ENCODE data around the gene RGL1. TPM values are rescaled to one million over a fixed set of nuclear protein-coding genes. Genes with fewer than 3 reads are reported as not detected.

Gene RGL1
- total RNA-seq, 1 donor from 2014 or later, result 0.26 TPM

- no peak for FAIRE-seq
- no peaks in the 10 kb centered on the region for H3K36me3 ChIP-seq (ENCODE audit: control insufficient read depth, insufficient read depth, low read length)
- no peak for TF ChIP-seq CTCF (IDR thresholded peaks at IDR 0.05; ENCODE audit: insufficient read depth, low read length, severe bottlenecking)
Observed at GRCh38 chr1:183871142-183871541, 66.2 kb downstream of the RGL1 start.

GRCh38 chr1:183871601-183872000 is 66.7 kb downstream of the RGL1 start:
- no peak overlapping the region for H3K4me3 ChIP-seq (ENCODE audit: low read depth, low read length)
- FAIRE-seq, result no peak
- no peaks in the 10 kb centered on the region for H3K36me3 ChIP-seq (ENCODE audit: control insufficient read depth, insufficient read depth, low read length)
- DNase-seq (ENCODE audit: low read depth), result no peak
- no peak for TF ChIP-seq CTCF (IDR thresholded peaks at IDR 0.05; ENCODE audit: insufficient read depth, low read length, severe bottlenecking)
- H3K27me3 ChIP-seq (ENCODE audit: control insufficient read depth, insufficient read depth, low read length), result no peaks in the 10 kb centered on the region

More at GRCh38 chr1:183871142-183871541, 66.2 kb downstream of the RGL1 start:
- Histone ChIP-seq H3K4me3 (ENCODE audit: low read depth, low read length) (no peak overlapping the region), H3K27me3 (ENCODE audit: control insufficient read depth, insufficient read depth, low read length) (no peaks in the 10 kb centered on the region)
- DNase-seq (ENCODE audit: low read depth), result peak; percentile 84

- no peak overlapping the region for H3K4me3 ChIP-seq (ENCODE audit: low read depth, low read length)
- FAIRE-seq (no peak), DNase-seq (ENCODE audit: low read depth) (no peak)
- H3K27me3 ChIP-seq (ENCODE audit: control insufficient read depth, insufficient read depth, low read length), result no peaks in the 10 kb centered on the region
- no peaks in the 10 kb centered on the region for H3K36me3 ChIP-seq (ENCODE audit: control insufficient read depth, insufficient read depth, low read length)
- no peak for TF ChIP-seq CTCF (IDR thresholded peaks at IDR 0.05; ENCODE audit: insufficient read depth, low read length, severe bottlenecking)
Observed at GRCh38 chr1:183872403-183872802, 67.5 kb downstream of the RGL1 start.

- TF ChIP-seq CTCF (IDR thresholded peaks at IDR 0.05; ENCODE audit: insufficient read depth, low read length, severe bottlenecking), result no peak
- Histone ChIP-seq H3K27me3 (ENCODE audit: control insufficient read depth, insufficient read depth, low read length) (no peaks in the 10 kb centered on the region), H3K4me3 (ENCODE audit: low read depth, low read length) (no peak overlapping the region), H3K36me3 (ENCODE audit: control insufficient read depth, insufficient read depth, low read length) (no peaks in the 10 kb centered on the region)
- DNase-seq (ENCODE audit: low read depth) (no peak), FAIRE-seq (no peak)
Observed at GRCh38 chr1:183873642-183874041, 68.7 kb downstream of the RGL1 start.

- TF ChIP-seq CTCF (IDR thresholded peaks at IDR 0.05; ENCODE audit: insufficient read depth, low read length, severe bottlenecking), result no peak
- DNase-seq (ENCODE audit: low read depth) (no peak), FAIRE-seq (no peak)
- Histone ChIP-seq H3K36me3 (ENCODE audit: control insufficient read depth, insufficient read depth, low read length) (no peaks in the 10 kb centered on the region), H3K4me3 (ENCODE audit: low read depth, low read length) (no peak overlapping the region), H3K27me3 (ENCODE audit: control insufficient read depth, insufficient read depth, low read length) (no peaks in the 10 kb centered on the region)
Observed at GRCh38 chr1:183876309-183876708, 71.4 kb downstream of the RGL1 start.

- DNase-seq (ENCODE audit: low read depth), result no peak
- H3K4me3 ChIP-seq (ENCODE audit: low read depth, low read length), result no peak overlapping the region
- FAIRE-seq, result no peak
- TF ChIP-seq CTCF (IDR thresholded peaks at IDR 0.05; ENCODE audit: insufficient read depth, low read length, severe bottlenecking), result no peak
- no peaks in the 10 kb centered on the region for H3K36me3 ChIP-seq (ENCODE audit: control insufficient read depth, insufficient read depth, low read length)
- H3K27me3 ChIP-seq (ENCODE audit: control insufficient read depth, insufficient read depth, low read length), result no peaks in the 10 kb centered on the region
Observed at GRCh38 chr1:183877053-183877720, 72.3 kb downstream of the RGL1 start.

Data from bronchial epithelial cell (primary cell).